GM10266 (cell line): ENCODE results near the gene BMERB1.
A peak's percentile ranks its signal among the peaks of the same experiment; 100 is the strongest.
"Not testable (repeated sequence)": the region's sequence is repeated elsewhere in the genome, so short reads cannot be mapped to it uniquely, and the experiment has no call there.

Experiments
- DNase-seq: peaks from one replicate; pipeline ENCODE4 v3.0.0; 2012; ENCODE audit errors: extremely low spot score
- CTCF ChIP-seq: IDR thresholded peaks from 2 replicates; pipeline ENCODE4 v1.5.1; 2012; ENCODE audit warnings: mild to moderate bottlenecking, low read depth; ENCODE audit not compliant: control insufficient read depth, insufficient read depth; ENCODE audit errors: missing control alignments

BMERB1 gene

GRCh38 chr16:15401972-15402371 lies 32.4 kb upstream of the BMERB1 start:
- no peak for TF ChIP-seq CTCF

GRCh38 chr16:15403392-15403995 lies 30.9 kb upstream of the BMERB1 start:
- no peak for DNase-seq
- TF ChIP-seq CTCF: no peak

More at GRCh38 chr16:15401972-15402371, 32.4 kb upstream of the BMERB1 start:
- no peak for DNase-seq

GRCh38 chr16:15404091-15404490 lies 30.3 kb upstream of the BMERB1 start:
- not testable (repeated sequence) for DNase-seq

GRCh38 chr16:15404792-15405191 lies 29.6 kb upstream of the BMERB1 start:
- peak; percentile 47 for DNase-seq
- no peak for TF ChIP-seq CTCF

GRCh38 chr16:15407756-15408155 lies 26.6 kb upstream of the BMERB1 start:
- DNase-seq: not testable (repeated sequence)

GRCh38 chr16:15409476-15409875 lies 24.9 kb upstream of the BMERB1 start:
- DNase-seq: not testable (repeated sequence)

GRCh38 chr16:15415511-15415985 lies 18.8 kb upstream of the BMERB1 start:
- no peak for DNase-seq

GRCh38 chr16:15417197-15417596 lies 17.2 kb upstream of the BMERB1 start:
- TF ChIP-seq CTCF: no peak

More at GRCh38 chr16:15415511-15415985, 18.8 kb upstream of the BMERB1 start:
- TF ChIP-seq CTCF: no peak

GRCh38 chr16:15418206-15418605 lies 16.2 kb upstream of the BMERB1 start:
- TF ChIP-seq CTCF: no peak

More at GRCh38 chr16:15417197-15417596, 17.2 kb upstream of the BMERB1 start:
- DNase-seq: no peak

GRCh38 chr16:15421696-15422095 lies 12.7 kb upstream of the BMERB1 start:
- DNase-seq: not testable (repeated sequence)

More at GRCh38 chr16:15418206-15418605, 16.2 kb upstream of the BMERB1 start:
- DNase-seq: no peak
